SIG-M5 (cell line): ENCODE measurements around the gene MSX1.

Experiments
- DNase-seq: peaks from one replicate; lab custom pipeline; 2025; lab: John Stamatoyannopoulos, UW

MSX1 gene

DNA sequence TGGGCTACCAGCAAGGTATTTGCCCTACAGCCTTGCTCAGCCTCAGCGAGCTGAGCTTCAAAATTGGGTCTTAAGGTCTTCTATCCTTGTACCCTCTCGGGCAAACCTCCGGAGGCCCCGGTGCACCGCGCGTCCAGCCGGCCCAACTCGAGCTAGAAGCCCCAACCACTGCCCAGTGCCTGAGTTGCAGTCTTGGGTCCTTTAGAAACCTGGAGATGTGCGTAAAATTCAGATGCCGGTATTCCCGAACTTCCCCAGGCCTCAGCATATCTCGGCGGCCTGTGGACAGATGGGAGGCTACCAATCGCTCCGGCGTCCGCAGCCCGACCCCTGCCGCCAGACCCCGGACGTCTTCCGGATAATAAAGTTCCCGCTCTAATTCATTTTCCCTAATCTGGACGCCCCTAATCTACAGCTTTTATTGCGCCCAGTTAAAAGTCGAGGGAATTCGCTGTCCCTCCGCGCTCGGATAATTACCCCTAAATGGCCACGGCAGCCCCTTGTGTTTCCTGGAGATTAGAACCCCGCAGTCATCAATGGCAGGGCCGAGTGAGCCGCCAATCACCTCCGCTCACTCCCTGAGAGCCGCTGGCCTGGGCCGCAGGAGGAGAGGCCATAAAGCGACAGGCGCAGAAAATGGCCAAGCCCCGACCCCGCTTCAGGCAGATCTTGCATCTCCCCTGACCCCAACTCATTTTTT lies 1.5 kb upstream of the MSX1 start:
- DNase-seq: no peak

DNA sequence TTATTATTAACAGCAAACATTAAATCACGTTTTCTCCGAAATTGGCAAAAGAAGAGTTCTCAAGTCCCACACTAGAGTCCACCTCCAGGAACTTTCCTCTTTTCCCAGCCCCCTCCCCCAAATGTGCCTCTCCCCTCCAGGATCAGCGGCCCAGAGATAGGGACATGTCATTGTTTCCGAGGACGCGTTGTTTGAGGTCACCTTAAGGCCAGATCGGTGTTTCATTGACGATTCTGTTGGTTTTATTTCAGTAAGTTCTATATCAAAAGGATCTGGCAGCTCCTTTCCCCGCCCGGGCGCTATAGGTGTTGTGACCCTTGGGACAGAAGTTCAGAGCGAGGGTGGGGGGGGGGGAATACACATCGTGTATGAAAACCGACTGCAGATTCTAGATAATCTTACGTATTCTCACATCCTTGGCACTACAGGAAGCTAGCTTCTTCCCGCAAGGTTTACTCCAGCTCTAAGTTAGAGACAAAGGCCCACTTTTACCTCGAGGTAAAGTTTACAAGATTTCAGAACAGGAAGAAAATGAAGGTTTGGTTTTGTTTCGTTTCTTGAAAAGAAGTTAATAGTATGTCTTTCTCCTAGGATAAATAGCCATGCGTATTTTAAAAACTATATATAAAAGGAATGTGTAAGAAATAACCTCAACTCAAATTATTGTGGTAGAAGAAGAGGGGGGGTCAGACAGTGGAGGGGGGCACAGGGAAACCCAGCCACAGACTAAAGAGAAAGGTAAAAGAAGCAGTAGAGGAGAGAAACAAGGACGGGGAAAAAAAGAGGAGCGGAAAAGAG lies 739 bp upstream of the MSX1 start:
- DNase-seq: no peak

DNA sequence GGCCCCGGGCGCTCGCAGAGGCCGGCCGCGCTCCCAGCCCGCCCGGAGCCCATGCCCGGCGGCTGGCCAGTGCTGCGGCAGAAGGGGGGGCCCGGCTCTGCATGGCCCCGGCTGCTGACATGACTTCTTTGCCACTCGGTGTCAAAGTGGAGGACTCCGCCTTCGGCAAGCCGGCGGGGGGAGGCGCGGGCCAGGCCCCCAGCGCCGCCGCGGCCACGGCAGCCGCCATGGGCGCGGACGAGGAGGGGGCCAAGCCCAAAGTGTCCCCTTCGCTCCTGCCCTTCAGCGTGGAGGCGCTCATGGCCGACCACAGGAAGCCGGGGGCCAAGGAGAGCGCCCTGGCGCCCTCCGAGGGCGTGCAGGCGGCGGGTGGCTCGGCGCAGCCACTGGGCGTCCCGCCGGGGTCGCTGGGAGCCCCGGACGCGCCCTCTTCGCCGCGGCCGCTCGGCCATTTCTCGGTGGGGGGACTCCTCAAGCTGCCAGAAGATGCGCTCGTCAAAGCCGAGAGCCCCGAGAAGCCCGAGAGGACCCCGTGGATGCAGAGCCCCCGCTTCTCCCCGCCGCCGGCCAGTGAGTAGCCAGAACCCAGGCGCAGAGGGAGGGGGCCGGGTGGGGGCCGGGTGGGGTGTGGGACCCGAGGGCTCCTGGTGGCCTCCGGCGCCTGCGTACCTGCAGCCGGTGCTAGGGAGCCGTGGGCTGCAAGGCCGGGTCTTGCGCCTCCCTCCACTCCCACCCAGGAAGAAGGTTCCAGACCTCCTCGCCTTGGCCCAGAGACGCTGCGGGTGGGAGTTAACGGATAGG lies 534 bp downstream of the MSX1 start:
- no peak for DNase-seq

DNA sequence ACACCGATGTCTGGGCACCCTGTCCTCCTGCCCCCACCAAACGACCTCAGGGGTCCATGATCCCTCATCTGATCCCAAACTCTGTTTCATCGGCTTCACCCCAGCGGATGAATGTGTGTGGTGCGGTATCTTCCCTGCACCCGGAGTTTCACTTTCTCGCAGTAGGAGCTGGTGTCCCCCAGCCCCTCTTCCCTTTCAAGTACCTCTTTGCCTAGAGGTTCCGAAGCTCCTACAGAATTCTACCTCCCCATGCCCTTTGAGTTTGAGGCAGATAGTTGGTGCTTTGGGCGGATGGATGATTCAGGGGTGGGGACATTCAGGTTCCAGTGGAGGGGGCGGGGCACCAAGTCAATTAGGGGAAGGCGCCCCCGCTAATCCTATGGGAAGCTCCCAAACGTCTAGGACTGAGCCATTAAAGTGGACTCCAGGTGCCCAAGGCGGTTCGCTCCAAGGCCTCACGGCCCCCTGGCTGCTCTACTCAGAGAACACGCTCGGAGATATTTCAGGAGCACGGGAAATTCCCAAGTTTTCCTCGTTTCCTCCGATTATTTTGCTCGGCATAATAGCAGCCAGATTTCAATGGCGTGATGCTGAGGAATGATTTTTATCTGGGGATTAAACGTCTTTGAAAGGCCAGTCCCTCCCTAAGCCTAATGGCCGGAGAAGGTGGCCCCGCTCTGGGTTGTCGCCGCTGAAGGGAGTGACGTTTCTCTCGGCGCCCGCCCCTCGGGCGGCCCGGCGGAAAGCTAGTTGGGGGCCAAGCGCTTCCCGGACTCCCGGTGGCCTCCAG lies 1.3 kb downstream of the MSX1 start:
- DNase-seq: no peak

DNA sequence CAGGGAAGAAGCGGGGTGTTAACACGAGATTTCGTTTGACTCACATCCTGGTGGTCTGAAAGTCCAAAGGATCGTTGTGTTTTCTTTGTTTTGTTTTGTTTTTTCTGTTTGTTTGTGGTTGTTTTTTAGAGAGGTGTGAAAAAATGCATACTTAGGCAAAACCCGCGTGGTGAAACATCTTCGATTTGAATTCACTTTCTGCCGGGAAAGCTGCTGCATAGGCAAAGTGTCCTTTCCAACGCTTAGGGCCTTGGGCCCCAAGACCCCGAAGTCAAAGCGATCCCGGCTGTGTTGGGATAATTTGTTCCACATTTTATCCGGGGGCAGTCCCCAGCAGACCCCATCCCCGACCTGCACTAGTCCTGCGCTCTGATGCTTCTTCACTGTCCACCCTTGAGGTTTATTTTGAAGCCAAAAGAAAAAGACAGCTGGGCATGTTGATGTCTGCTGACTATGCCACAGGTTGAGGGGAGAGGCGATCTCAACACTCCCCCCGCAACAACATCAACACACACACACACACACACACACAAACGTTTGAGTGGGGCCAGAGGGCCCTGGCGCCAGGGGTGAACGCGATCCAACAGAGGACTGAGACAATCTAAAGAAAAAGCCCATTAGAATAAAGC lies 2.0 kb downstream of the MSX1 start:
- no peak for DNase-seq

DNA sequence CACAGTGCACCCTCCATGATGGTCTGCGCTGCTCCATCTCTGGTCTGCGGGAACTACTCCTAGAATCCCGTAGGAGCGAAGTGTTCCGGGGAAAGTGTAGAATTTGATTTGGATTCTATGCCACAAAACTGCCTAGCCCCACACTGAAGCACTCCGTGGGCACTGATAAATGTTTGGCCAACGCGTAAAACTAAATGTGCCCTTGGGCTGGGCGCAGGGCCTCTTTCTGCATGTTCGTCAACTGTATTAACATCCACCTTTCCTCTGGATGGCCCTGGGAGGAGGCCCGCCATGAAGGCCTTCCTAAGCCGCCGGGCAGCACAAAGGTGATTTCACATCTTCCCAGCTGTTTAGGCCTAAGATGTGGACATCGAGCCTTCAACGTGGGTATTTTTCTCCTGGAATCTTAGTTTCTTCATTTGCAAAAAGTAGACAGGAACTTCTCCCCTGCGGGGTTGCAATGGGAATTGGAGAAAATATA lies 2.6 kb downstream of the MSX1 start:
- DNase-seq: no peak

DNA sequence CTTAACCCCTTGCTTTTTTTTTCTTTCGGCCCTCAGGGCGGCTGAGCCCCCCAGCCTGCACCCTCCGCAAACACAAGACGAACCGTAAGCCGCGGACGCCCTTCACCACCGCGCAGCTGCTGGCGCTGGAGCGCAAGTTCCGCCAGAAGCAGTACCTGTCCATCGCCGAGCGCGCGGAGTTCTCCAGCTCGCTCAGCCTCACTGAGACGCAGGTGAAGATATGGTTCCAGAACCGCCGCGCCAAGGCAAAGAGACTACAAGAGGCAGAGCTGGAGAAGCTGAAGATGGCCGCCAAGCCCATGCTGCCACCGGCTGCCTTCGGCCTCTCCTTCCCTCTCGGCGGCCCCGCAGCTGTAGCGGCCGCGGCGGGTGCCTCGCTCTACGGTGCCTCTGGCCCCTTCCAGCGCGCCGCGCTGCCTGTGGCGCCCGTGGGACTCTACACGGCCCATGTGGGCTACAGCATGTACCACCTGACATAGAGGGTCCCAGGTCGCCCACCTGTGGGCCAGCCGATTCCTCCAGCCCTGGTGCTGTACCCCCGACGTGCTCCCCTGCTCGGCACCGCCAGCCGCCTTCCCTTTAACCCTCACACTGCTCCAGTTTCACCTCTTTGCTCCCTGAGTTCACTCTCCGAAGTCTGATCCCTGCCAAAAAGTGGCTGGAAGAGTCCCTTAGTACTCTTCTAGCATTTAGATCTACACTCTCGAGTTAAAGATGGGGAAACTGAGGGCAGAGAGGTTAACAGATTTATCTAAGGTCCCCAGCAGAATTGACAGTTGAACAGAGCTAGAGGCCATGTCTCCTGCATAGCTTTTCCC lies 3.4 kb downstream of the MSX1 start:
- DNase-seq: no peak

DNA sequence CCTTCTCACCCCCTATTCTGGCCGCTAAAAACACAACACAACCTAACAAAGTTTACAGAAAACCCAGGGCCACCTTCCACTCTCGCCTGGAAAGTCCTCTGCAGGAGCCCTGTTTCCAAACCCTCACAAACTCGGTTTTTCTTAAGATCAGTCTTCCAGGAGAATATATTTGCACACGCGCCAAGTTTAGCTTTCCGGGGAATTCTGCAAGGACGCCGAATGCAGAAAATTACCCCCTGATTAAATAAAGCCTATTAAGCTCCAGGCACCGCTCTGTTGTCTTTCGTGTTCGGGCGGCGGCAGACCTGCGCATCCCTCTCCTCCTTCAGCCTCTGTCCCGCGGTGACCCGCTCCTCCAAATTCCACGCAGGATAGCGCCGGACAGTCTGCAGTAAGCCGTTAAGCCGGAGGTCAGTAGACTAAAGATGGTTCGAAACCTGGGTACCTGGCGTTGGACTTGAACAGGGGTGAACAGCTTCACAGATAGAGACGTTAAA lies 5.0 kb downstream of the MSX1 start:
- DNase-seq: no peak

DNA sequence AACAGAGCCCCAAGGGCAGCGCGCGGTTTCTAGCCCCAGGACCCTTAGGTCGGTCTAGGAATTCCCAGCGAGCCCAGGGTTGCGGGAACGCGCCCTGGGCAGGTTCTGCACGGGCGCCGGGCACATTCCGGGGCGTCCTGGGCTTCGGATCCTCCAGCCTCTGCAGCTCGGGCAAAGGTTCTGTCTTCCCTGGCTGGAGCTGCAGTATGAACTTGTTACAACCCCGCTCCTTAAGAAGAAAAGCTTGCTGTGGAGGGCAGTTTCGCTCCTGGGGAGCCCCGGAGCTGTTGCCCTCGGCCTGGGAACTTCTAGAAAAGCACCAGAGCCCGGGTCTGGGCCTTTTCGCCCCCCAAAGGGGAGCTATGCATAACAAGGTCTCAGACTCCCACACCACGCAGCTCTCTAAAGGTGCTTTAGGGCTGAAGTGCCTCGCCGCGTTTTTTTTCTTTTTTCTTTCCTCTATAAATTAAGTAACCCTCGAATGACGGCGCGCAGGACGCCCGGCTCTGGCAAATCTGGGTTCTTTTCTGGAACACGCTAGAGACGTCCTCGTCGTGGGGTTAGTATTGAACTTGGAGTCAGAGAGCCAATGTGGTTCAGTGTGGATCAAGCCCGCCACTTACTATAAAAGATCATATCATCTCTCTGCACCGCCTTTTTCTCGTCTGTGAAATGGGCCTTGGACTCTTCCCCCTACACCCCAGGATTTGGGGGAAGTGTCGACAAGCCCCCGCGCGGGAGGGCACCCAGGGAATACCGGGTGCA lies 5.7 kb downstream of the MSX1 start:
- no peak for DNase-seq

DNA sequence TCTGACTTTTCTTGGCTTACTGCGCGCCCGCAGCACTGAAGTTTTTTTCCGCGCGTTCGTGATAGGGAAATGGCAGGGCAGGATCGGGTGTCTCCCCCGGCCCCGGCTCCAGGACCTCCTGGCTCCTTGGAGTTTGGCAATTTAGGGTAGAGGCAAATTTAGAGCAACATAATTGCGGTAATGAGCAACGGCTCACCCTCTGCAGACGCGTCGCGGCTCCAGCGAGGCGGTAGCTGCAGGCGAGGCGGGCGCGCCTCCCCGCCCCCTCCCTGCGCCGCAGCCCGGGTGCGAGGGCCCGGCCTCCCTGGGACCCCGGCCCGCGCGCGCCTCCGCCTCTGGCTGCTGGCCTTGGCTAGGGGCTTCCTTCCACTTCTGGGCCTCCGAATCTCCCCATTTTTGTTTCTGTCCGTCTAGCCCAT lies 6.2 kb downstream of the MSX1 start:
- DNase-seq: no peak

DNA sequence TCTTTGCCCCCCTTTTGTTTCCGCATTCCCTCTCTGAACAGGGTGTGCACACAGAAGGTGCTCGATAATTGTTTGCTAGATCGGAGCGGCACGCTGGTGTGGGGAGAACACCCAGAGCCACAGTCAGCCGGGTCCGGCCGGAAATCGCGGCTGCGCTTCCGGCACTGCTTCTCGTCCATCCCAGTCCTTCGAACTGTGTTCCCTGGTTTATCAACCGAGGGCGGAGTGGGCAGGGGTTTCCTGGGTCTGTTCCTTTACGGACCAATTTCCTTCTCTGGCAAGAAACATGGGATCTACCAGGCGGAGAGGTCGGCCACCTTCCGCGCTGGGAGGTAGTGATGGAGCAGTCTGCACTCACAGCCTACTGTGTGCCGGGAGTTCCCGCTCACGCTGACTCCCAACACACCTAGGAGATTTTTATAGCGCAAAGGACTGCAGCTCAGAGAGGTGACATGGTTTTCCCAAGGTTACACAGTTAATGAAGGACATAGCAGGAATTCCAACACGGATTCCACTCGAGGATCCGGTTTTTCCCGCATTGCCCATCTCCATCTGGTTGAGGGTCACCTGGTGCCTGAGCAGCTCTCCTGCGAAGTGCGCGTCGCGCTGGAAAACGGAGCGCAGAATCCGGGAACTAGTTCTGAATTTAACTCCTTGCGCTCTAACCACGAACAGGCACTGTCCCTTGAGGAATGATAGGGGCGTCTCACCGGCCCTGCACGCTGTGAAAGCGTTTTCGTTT lies 6.8 kb downstream of the MSX1 start:
- no peak for DNase-seq

DNA sequence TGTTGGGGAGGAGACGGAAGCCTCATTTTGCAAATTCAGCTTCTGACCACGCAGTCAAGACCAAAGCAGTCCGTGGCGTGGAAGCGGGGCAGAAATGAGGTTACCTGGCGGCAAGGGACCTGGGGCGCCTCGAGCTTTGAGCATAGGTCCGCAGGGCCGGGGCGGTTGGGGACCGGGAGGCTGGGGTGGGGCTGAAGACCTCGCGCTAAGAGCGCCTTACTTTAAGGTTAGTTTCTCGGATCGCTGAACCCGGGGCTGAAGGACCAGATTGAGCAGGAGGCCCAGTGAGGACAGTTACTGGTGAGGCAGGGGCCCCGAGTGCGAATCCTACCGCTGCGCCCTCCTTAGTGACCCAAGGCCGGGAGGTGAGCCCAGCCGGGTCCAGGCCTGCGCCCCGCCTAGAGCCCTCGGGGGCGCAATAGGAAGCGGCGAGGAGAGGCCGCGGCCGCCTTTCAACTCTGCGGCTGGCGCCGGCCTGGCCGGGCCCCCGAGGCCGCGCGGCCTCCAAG lies 7.5 kb downstream of the MSX1 start:
- no peak for DNase-seq

DNA sequence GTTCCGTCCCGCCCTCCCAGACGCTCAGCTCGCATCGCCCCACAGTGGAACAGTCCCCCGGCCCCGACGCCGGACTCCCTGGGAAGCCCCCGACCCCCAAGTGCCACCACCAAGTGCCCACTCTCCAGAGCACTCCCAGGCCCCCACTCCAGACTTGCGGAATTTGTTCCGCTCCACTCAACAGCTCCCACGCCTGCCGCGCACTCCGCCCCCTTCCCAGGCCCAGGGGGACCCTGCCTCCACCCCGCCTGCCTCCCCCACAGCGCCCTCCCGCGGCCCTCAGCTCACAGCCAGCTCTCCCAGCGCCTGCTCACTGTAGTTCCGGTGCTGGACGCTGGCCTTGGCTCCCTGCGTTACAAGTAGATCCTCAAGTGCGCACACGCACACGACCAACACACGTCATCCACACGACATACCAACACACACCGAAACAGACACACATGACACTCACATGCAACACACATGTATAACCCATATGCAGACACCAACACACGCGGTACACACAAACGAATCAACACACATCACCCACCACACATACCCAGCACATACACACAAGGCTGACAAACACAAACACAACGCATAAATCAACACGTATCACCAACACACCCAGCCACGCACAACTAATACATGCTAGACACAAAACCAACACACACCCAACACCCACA lies 8.0 kb downstream of the MSX1 start:
- DNase-seq: no peak

DNA sequence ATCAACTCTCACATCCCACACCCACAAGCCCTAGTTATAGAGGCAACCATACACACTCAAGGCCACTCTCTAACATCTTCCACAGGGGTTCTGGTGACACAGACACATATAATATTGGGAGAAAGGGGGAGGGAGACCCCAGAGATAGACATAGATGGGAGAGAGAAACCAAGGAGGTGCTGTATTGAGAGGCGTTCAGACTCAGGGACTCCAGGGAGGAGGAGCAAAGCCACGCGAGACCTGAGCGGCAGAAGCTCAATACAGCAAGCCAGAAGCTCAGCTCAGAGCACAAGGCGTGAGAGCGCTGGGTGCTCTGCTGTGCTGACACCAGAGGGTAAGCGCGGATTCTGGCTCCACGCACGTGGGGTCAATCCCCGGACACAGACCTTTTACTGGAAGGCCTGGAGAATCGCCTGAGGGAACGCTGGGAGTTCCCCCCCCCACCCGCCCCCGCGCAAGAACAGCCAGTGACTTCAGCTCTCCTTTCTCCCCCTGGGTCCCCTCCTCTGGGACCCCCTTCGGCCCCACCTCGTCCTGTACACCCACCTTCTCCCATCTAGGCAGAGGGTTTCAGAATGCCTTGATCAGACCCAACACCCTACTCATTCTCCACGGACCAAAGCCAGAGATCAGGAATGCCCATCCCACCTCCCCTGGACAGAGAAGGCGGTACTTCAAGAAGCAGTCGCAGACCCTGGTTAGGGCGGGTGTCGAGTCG lies 8.7 kb downstream of the MSX1 start:
- no peak for DNase-seq

DNA sequence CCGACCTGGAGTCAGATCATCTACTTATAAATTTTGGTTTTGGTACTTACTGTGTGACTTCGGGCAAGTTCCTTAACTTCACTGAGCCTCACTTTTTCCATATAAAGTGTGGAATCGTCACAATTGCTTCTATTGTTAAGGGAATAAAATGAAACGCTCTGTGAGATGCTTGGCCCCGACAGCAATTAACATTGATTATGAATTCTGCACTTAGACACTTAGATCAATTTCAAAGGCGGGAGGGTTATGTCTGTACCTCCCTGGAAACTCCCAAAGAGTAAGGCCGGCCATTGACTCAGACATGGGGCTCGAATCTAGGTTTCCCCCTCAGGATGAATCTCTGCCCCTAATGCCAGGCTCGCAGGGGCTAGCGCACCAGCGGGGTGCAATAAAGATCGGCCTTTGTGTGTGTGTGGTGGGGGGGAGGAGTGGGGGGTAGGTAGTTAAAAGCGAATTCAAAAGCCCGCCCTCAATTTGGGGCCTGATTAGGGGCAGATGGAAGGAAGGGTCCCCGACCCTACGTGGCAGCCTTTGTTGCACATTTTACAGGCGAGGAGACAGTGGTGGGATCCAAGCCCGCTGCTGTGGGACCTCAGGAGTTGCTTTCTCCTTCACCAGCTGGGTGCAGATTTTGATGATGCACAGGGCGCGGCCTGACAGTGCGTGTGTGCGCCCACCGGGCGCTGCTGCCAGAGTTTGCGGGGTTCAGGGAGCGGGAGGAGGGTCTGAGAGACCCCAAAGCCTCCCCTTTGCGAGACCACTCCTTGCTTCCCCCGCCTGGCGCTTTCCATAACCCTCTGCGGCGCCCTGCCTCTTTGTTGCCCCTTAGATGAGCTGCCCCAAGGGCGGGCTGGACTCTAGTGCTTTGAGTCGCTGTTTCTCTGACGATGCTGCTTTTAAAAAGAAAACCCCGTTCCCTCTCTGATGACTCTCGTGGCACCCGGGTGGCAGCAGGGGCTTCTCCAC lies 9.6 kb downstream of the MSX1 start:
- no peak for DNase-seq
